ENCODE measurements around the gene INPP5E.

INPP5E gene

DNA sequence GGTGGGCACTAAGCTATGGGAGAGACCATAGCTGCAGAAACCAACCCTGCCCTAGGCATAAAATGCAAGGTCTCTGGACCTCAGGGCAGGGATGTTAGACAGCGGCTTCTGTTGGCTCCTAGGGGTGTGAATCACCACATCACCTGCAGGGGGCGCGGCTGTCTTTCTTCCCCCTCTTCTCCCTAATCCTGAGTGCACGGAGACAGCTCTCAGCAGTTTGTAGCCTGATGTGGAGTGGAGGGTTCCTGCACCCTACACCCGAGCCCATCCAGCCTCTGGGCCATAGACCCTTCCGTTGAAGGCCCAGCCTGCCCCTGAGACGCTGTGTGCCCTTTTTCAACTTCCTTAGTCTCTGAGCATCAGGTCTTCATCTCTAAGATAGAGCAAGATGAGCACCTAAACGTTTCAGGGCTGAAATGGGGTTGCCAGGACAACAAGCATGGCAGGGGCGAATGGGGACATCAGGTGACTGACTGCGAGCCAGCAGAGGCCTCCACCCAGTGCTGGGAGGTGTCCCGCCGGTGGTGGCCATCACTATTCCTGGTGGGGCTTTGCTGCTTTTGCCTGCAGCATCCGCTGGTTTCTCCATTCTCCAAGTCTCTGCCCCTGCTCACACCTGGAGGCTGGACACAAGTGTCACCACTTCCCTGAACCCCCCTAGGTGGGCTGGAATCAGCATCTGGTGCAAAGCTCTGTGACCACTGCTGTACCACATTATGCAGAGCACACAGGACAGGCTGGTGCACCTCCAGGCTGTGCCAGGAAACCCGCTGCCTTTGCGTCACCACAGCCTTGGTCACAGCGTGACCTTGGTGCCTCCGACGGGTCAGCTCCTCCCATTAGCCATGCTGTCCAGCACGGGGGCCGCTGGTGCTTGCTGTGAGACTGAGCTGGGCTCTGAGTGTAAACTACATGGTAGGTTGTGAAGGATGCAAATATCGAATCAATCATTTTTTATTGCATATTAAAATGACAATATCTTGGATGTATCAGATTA, 45.7 kb upstream of the INPP5E start:
- DNase-seq (ENCODE audit: low spot score), result peak; percentile 82
- in situ Hi-C loops (cut with MboI; ENCODE audit: low sequenced_read_pairs, unreplicated experiment), result no loop called here
- TF ChIP-seq, protein P1, sequence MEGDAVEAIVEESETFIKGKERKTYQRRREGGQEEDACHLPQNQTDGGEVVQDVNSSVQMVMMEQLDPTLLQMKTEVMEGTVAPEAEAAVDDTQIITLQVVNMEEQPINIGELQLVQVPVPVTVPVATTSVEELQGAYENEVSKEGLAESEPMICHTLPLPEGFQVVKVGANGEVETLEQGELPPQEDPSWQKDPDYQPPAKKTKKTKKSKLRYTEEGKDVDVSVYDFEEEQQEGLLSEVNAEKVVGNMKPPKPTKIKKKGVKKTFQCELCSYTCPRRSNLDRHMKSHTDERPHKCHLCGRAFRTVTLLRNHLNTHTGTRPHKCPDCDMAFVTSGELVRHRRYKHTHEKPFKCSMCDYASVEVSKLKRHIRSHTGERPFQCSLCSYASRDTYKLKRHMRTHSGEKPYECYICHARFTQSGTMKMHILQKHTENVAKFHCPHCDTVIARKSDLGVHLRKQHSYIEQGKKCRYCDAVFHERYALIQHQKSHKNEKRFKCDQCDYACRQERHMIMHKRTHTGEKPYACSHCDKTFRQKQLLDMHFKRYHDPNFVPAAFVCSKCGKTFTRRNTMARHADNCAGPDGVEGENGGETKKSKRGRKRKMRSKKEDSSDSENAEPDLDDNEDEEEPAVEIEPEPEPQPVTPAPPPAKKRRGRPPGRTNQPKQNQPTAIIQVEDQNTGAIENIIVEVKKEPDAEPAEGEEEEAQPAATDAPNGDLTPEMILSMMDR (IDR thresholded peaks at IDR 0.05; ENCODE audit: borderline replicate concordance, control extremely low read depth, extremely low read depth, insufficient read depth, missing control alignments), result peak; percentile 89

DNA sequence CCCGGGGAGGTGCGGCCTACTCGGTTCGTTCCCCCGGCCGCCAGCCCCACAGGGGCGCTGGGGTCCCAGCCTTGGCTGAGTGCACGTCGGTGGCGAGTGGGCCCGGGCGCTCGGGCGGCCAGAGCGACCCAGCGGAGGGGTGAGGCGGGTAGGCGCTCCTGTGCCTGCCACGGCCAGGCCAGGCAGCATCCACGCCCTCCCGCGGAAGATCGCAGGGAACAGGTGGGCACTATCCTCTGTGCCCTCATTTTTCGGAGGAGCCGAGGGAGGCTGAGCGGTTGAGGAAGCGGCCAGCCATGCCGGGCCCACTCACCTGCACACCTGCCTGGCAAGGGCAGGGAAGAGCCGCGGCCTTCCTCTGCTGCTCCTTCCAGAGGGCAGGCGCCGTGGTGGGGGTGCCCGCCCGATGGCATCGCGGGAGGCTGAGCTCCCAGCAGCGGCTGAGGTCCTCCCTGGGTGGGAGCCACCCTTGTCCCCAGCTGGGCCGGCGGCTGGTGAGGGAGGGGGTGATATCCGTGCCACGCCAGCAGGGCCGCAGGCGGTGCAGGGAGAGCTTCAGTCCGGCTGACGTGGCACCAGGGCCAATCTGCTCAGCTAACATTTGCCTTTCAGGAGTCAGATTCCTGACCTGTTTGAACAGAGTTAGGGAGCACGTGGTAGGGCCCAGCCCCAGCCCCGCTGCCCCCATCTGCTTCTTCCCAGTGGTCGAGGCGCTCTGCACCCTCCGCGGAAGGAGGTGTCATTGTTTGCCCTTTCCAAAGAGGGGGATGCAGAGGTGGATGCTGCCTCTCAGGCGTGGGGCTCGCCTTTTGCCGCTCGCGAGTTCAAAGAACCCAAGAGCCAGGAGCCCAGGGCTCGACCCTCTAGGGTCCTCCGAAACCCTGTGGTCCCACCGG, 44.8 kb upstream of the INPP5E start:
- in situ Hi-C loops (cut with MboI; ENCODE audit: low sequenced_read_pairs, unreplicated experiment), result no loop called here
- TF ChIP-seq, protein P1 (IDR thresholded peaks at IDR 0.05; ENCODE audit: borderline replicate concordance, control extremely low read depth, extremely low read depth, insufficient read depth, missing control alignments), result no peak
- DNase-seq (ENCODE audit: low spot score), result no peak

DNA sequence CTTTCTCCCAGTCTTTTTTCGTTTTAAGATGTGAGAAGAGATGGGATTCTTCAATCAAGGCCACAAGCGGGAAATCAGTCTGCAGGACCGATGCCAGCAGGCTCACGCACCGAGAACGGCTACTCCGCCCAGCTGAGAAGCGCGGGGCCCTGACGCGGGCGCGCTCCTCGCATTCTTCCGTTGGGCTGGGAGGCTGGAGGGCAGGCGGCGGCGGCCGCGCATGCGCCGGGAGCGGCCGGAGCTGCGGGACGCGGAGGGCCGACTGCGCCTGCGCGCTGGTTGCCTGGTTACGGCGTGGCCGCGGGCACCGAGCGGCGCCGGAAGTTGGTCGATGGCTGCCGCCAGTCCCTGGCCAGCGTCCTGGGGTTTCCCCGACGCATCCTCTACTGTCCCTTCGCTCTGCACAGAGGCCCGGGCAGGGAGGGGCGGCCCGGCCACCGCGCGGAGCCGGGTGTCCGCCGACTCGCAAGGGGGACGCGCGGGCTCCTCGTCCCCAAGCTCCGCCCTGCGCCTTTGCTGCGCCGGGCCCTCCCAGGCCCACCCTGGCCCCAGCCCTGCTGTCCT, 44.0 kb upstream of the INPP5E start:
- DNase-seq (ENCODE audit: low spot score), result peak; percentile 97
- in situ Hi-C loops (cut with MboI; ENCODE audit: low sequenced_read_pairs, unreplicated experiment), result no loop called here
- TF ChIP-seq, protein P1 (IDR thresholded peaks at IDR 0.05; ENCODE audit: borderline replicate concordance, control extremely low read depth, extremely low read depth, insufficient read depth, missing control alignments), result no peak

DNA sequence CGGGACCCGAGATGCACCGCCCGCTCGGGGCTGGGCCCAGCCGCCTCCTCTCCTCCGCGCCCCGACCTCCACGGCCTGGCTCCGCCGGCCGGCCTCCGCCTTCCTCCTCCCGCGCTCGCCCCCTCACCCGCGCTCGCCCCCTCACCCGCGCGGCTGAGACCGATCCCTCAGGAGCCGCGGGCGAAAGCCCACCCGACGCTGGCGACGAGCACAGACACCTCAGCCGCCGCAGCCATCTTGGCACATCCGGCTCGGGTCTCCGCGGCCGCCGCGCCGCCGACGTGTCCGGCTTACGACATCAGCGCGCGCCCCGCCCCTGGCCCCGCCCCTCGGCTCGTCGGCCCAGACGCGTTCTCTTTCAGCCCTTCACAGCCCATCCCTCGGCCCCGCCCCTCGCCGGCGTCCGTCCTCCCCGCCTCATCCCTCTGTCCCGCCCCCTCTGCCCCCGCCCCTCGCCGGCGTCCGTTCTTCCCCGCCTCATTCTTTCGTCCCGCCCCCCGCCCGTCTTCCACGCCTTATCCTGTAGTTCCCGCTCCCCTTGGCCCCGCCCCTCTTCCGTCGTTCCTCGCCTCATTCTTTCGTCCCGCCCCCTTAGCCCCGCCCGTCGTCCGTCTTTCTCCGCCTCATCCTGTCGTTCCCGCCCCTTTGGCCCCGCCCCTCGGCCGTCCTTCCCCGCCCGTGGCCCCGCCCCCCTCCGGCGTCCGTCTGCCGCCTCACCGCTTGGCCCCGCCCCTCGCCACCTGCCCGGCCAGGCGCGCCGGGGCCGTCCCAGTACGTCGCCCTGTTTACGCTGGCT, 43.3 kb upstream of the INPP5E start, which contains the start of gene SEC16A:
Gene SEC16A (minus strand): TSS at position 248 of the 796 bp plus-strand sequence. CDS start 5,425 bp downstream, outside the sequence.
- peak; percentile 99 for DNase-seq (ENCODE audit: low spot score)
- in situ Hi-C loops (cut with MboI; ENCODE audit: low sequenced_read_pairs, unreplicated experiment), result no loop called here

DNA sequence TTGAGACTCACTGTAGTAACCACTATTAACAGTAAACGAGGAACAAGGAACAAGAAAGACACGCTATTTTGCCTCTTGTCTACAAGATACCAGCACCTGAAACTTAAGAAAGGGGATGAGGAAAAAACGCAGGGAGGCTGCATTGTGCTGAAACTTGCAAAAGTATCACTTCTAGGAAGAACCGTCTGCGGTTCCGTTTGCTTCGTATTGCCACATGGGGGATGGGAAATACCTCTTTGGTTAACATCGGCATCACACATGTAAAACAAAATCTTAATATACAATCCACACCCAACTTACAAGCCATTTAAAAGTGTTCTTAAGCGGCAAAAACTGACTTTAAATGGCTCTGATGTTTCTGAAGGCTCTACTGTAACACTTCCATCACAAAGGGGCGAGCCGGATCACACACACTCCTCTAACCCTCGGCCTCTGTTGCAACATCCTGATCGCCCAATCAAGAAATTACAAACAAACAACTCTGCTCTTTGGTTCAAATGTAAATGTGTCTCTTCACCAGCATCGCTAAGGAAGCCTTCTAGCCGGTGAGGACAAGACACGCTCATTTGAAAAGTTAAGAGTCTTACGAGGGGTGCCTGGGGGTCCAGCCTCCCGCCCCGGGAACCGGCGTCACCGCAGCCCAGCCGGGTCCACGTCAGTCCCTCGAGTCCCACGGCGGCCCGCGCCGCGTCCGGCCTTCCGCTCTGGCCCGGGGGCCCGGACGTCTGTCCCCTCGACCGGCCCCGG, 42.6 kb upstream of the INPP5E start:
- TF ChIP-seq, protein P1 (IDR thresholded peaks at IDR 0.05; ENCODE audit: borderline replicate concordance, control extremely low read depth, extremely low read depth, insufficient read depth, missing control alignments), result no peak
- no peak for DNase-seq (ENCODE audit: low spot score)
- in situ Hi-C loops (cut with MboI; ENCODE audit: low sequenced_read_pairs, unreplicated experiment), result no loop called here

More for the DNA sequence above, 43.3 kb upstream of the INPP5E start, which contains the start of gene SEC16A:
- TF ChIP-seq, protein P1 (IDR thresholded peaks at IDR 0.05; ENCODE audit: borderline replicate concordance, control extremely low read depth, extremely low read depth, insufficient read depth, missing control alignments), result no peak
